ENCODE results near the gene APOOL. TPM values are rescaled to one million over a fixed set of nuclear protein-coding genes. Genes with fewer than 3 reads are reported as not detected.
"Not testable (repeated sequence)": the region's sequence is repeated elsewhere in the genome, so short reads cannot be mapped to it uniquely, and the experiment has no call there.

Gene APOOL, protein sequence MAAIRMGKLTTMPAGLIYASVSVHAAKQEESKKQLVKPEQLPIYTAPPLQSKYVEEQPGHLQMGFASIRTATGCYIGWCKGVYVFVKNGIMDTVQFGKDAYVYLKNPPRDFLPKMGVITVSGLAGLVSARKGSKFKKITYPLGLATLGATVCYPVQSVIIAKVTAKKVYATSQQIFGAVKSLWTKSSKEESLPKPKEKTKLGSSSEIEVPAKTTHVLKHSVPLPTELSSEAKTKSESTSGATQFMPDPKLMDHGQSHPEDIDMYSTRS
- total RNA-seq (2012; rRNA removed), result 10.7 and 14.2 TPM in 2 replicates

DNA sequence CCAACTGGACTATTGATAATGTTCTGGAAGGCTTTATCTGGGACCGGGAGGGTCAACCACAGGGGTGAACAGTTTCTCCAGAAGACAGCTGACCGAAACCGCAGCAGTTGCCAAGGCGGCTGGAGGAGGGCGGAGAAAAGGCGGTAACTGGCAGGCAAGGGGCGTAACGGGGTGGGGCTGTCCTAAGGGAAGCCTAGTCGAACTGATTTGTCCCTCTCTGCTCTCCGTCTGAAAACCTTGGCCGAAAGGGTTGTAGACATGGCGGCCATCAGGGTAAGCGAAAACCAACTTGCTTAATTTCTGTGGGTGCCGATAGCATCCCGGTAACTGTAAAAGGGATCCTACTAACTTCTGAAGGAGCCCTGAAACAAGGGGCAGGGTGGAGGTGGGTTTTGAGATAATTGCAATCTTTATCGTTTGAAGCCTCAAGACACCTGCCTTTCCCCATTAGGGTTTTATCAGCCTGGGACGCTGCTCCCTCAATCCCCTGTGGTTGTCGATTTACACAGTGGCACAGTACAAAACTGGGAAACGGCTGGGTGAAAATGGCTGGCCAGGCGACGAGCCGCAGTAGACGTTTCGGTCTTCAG is at the start of gene APOOL:
Gene APOOL, plus strand, starts transcription at position 223 of the 590 bp plus-strand sequence. Its CDS starts 36 bp downstream, at position 259.
- Histone ChIP-seq H3K9ac (ENCODE audit: low read depth, low read length) (peak within 1 kb of the TSS; percentile 84), H3K36me3 (ENCODE audit: insufficient read depth, low read length) (no peaks in the 10 kb centered on the region), H3K4me3 (ENCODE audit: low read length) (peak within 1 kb of the TSS; percentile 78), H3K4me1 (ENCODE audit: control insufficient read depth, insufficient read depth, low read length) (no peaks in the 10 kb centered on the region), H3K27me3 (ENCODE audit: control insufficient read depth, insufficient read depth, low read length) (no peaks in the 10 kb centered on the region), H3K9me3 (replicated peaks; ENCODE audit: low read length) (no peaks in the 10 kb centered on the region), H3K4me2 (ENCODE audit: low read length) (peak within 1 kb of the TSS; percentile 62)

DNA sequence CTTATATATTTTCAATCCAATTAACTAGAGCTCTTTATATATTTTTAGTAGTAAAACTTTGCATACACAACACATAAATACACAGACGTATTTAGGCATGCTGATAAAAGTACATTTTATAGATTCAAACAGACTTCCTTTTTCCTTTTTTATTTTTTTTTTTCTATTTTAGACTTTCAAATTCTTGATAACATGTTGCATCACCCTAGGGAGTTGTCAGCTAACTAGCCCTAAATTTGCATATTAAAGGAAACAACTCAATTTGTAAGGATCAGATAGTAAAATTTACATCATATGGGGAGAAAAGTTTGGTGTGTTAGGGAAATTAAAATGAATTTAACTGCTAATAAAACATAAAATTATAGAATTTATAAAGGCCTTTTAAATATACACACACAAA is 47.4 kb upstream of the APOOL start:
- Histone ChIP-seq H3K36me3 (ENCODE audit: insufficient read depth, low read length) (no peaks in the 10 kb centered on the region), H3K27me3 (ENCODE audit: control insufficient read depth, insufficient read depth, low read length) (no peaks in the 10 kb centered on the region), H3K4me2 (ENCODE audit: low read length) (no peak overlapping the region), H3K4me1 (ENCODE audit: control insufficient read depth, insufficient read depth, low read length) (no peaks in the 10 kb centered on the region), H3K4me3 (ENCODE audit: low read length) (no peak overlapping the region), H3K9ac (ENCODE audit: low read depth, low read length) (no peak overlapping the region), H3K9me3 (replicated peaks; ENCODE audit: low read length) (no peaks in the 10 kb centered on the region)

DNA sequence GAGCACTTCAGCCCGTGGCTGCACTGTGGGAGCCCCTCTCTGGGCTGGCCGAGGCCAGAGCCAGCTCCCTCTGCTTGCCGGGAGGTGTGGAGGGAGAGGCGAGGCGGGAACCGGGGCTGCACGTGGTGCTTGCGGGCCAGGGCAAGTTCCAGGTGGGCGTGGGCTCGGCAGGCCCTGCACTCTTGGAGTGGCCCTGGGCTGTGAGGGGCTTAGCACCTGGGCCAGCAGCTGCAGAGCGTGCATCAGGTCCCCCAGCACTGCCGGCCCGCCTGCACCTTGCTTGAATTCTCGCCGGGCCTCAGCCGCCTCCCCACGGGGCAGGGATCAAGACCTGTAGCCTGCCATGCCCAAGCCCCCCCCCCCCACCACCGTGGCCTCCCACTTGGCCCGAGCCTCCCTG is 28.9 kb upstream of the APOOL start:
- Histone ChIP-seq H3K4me2 (ENCODE audit: low read length) (no peak overlapping the region), H3K36me3 (ENCODE audit: insufficient read depth, low read length) (no peaks in the 10 kb centered on the region), H3K27me3 (ENCODE audit: control insufficient read depth, insufficient read depth, low read length) (no peaks in the 10 kb centered on the region), H3K9ac (ENCODE audit: low read depth, low read length) (no peak overlapping the region), H3K9me3 (replicated peaks; ENCODE audit: low read length) (no peaks in the 10 kb centered on the region), H3K4me3 (ENCODE audit: low read length) (no peak overlapping the region), H3K4me1 (ENCODE audit: control insufficient read depth, insufficient read depth, low read length) (no peaks in the 10 kb centered on the region)

DNA sequence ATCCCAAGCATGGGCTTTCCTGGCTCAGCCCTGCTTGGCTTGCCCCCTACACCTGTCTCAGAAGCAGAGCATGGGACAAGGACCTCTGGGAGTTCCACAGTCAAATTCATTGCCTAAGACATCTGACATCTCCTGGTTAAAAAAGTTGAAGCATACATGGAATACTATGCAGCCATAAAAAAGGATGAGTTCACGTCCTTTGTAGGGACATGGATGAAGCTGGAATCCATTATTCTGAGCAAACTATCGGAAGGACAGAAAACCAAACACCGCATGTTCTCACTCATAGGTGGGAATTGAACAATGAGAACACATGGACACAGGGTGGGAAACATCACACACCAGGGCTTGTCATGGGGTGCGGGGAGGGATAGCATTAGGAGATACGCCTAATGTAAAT is 11.9 kb upstream of the APOOL start:
- H3K9ac ChIP-seq (ENCODE audit: low read depth, low read length); H3K36me3 ChIP-seq (ENCODE audit: insufficient read depth, low read length); H3K4me3 ChIP-seq (ENCODE audit: low read length); H3K9me3 ChIP-seq (replicated peaks; ENCODE audit: low read length); H3K4me2 ChIP-seq (ENCODE audit: low read length); H3K27me3 ChIP-seq (ENCODE audit: control insufficient read depth, insufficient read depth, low read length); H3K4me1 ChIP-seq (ENCODE audit: control insufficient read depth, insufficient read depth, low read length): not testable (repeated sequence)

DNA sequence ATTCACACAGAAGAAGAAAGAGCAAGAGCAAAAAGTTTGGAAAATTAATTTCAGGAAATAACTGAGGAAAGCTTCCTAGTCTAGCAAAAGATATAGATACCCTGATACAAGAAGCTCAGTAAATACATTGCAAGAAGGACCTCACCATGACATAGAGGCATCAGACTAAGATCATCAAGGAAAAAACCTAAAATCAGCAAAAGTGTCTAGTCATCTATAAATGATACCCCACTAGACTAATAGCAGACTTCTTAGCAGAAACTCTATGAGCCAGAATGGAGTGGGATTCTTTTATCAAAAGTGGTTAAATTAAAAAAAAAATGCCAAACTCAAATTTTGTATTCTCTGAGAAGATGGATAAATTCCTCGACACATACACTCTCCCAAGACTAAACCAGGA is 10.5 kb upstream of the APOOL start:
- no peaks in the 10 kb centered on the region for H3K9me3 ChIP-seq (replicated peaks; ENCODE audit: low read length)
- no peak overlapping the region for H3K4me2 ChIP-seq (ENCODE audit: low read length)
- H3K4me3 ChIP-seq (ENCODE audit: low read length), result no peak overlapping the region
- H3K9ac ChIP-seq (ENCODE audit: low read depth, low read length), result no peak overlapping the region
- no peaks in the 10 kb centered on the region for H3K27me3 ChIP-seq (ENCODE audit: control insufficient read depth, insufficient read depth, low read length)
- H3K36me3 ChIP-seq (ENCODE audit: insufficient read depth, low read length), result no peaks in the 10 kb centered on the region
- H3K4me1 ChIP-seq (ENCODE audit: control insufficient read depth, insufficient read depth, low read length), result no peaks in the 10 kb centered on the region

DNA sequence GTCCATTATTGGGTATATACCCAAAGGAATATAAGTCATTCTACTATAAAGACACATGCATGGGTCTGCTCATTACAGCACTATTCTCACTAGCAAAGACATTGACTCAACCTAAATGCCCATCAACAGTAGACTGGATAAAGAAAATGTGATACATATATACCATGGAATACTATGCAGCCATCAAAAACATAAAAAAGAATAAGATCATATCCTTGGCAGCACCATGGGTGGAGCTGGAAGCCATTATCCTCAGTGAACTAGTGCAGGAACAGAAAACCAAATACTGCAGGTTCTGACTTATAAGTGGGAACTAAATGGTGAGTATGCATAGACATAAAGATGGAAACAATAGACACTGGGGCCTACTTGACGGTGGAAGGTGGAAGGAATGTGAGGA is 2.3 kb upstream of the APOOL start:
- H3K4me2 ChIP-seq (ENCODE audit: low read length), result no peak overlapping the region
- no peak overlapping the region for H3K9ac ChIP-seq (ENCODE audit: low read depth, low read length)

DNA sequence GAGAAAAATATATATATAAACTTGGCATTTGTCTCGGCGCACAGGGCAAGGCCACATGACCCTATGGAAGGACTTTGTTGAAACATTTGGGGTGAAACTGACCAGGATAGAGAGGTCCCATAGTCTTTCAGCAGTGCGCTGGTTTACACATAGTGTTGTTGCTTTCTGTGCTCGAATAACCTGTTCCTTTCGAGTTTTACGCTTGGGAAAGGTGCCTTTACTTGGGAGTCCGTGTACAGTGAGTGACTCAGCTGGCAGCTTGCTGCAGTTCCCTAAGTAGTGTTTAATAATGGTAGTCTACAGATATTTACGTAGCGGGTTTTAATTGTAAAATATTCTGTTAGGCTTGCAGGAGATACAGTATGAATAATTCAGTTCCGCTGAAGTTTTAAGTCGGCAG is 578 bp downstream of the APOOL start:
- Histone ChIP-seq H3K4me2 (ENCODE audit: low read length) (peak overlapping the region; percentile 62), H3K9me3 (replicated peaks; ENCODE audit: low read length) (no peaks in the 10 kb centered on the region), H3K4me3 (ENCODE audit: low read length) (peak overlapping the region; percentile 78), H3K27me3 (ENCODE audit: control insufficient read depth, insufficient read depth, low read length) (no peaks in the 10 kb centered on the region), H3K4me1 (ENCODE audit: control insufficient read depth, insufficient read depth, low read length) (no peaks in the 10 kb centered on the region), H3K36me3 (ENCODE audit: insufficient read depth, low read length) (no peaks in the 10 kb centered on the region), H3K9ac (ENCODE audit: low read depth, low read length) (peak overlapping the region; percentile 84)

More for the DNA sequence above, 2.3 kb upstream of the APOOL start:
- H3K4me1 ChIP-seq (ENCODE audit: control insufficient read depth, insufficient read depth, low read length), result no peaks in the 10 kb centered on the region
- no peak overlapping the region for H3K4me3 ChIP-seq (ENCODE audit: low read length)
- H3K36me3 ChIP-seq (ENCODE audit: insufficient read depth, low read length), result no peaks in the 10 kb centered on the region
- H3K9me3 ChIP-seq (replicated peaks; ENCODE audit: low read length), result no peaks in the 10 kb centered on the region
- no peaks in the 10 kb centered on the region for H3K27me3 ChIP-seq (ENCODE audit: control insufficient read depth, insufficient read depth, low read length)

DNA sequence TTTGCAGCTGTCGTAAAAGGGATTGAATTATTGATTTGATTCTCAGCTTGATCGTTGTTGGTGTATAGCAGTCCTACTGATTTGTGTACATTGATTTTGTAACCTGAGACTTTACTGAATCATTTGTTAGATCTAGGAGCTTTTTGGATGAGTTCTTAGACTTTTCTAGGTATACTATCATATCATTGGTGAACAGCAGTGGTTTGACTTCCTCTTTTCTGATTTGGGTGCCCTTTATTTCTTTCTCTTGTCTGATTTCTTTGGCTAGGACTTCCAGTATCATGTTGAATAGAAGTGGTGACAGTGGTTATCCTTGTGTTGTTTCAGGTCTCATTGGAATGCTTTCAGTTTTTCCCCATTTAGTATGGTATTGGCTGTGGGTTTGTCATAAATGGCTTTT is 8.4 kb downstream of the APOOL start:
- H3K4me2 ChIP-seq (ENCODE audit: low read length), result no peak overlapping the region
- H3K9ac ChIP-seq (ENCODE audit: low read depth, low read length), result no peak overlapping the region
- no peak overlapping the region for H3K4me3 ChIP-seq (ENCODE audit: low read length)
- H3K27me3 ChIP-seq (ENCODE audit: control insufficient read depth, insufficient read depth, low read length), result no peaks in the 10 kb centered on the region
- H3K36me3 ChIP-seq (ENCODE audit: insufficient read depth, low read length), result no peaks in the 10 kb centered on the region
- H3K4me1 ChIP-seq (ENCODE audit: control insufficient read depth, insufficient read depth, low read length), result no peaks in the 10 kb centered on the region
- H3K9me3 ChIP-seq (replicated peaks; ENCODE audit: low read length), result no peaks in the 10 kb centered on the region

DNA sequence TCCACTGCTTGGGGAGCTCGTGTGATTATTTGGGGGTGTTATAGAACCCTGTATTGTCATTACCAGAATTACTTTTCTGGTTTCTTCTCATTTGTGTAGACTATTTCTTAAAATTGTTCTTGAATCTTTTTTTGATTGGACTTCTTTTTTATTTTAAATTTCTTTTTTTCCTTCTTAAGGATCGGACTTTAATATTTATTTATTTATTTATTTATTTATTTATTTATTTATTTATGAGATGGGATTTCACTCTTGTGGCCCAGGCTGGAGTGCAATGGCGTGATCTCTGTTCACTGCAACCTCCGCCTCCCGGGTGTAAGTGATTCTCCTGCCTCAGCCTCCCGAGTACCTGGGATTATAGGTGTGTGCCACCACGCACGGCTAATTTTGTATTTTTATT is 11.7 kb downstream of the APOOL start:
- not testable (repeated sequence) for H3K27me3 ChIP-seq (ENCODE audit: control insufficient read depth, insufficient read depth, low read length); H3K36me3 ChIP-seq (ENCODE audit: insufficient read depth, low read length); H3K9me3 ChIP-seq (replicated peaks; ENCODE audit: low read length); H3K4me2 ChIP-seq (ENCODE audit: low read length); H3K4me3 ChIP-seq (ENCODE audit: low read length); H3K4me1 ChIP-seq (ENCODE audit: control insufficient read depth, insufficient read depth, low read length); H3K9ac ChIP-seq (ENCODE audit: low read depth, low read length)

DNA sequence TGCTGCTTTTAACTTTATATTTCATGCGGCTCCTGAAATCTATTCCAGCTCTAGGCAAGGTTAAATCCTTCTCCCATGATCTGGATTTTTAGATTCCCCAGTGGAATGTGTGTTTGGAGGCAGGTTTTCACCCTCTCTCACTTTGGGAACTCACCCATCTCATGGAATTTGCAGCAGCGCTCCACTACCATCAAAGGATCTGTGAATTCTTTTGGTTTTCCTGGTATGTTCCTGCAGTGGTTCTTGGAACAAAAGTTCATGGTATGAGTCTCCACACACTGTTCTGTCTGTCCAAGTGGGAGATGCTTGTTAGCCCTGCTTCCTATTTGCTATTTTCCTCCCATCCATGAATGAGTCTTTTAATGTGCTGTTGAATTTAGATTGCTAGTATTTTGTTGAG is 14.0 kb downstream of the APOOL start:
- Histone ChIP-seq H3K4me3 (ENCODE audit: low read length) (no peak overlapping the region), H3K27me3 (ENCODE audit: control insufficient read depth, insufficient read depth, low read length) (no peaks in the 10 kb centered on the region), H3K4me1 (ENCODE audit: control insufficient read depth, insufficient read depth, low read length) (no peaks in the 10 kb centered on the region), H3K9ac (ENCODE audit: low read depth, low read length) (no peak overlapping the region), H3K4me2 (ENCODE audit: low read length) (no peak overlapping the region), H3K36me3 (ENCODE audit: insufficient read depth, low read length) (no peaks in the 10 kb centered on the region), H3K9me3 (replicated peaks; ENCODE audit: low read length) (no peaks in the 10 kb centered on the region)

DNA sequence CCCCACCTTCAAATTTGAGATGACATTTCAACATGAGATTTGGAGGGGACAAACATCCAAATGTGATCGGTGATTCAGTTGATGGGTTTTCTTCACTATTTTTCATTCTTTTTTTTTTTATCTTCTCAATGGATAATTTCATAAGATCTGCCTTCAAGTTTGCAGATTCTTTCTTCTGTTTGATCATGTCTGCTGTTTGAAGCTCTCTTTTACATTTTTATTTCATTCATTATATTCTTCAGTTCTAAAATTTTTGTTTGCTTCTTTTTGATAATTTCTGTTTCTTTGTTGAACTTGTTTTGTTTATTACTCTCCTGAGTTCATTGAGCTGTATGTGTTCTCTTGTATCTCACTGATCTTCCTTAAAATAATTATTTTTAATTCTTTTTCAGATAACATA is 14.8 kb downstream of the APOOL start:
- Histone ChIP-seq H3K9me3 (replicated peaks; ENCODE audit: low read length) (no peaks in the 10 kb centered on the region), H3K27me3 (ENCODE audit: control insufficient read depth, insufficient read depth, low read length) (no peaks in the 10 kb centered on the region)

DNA sequence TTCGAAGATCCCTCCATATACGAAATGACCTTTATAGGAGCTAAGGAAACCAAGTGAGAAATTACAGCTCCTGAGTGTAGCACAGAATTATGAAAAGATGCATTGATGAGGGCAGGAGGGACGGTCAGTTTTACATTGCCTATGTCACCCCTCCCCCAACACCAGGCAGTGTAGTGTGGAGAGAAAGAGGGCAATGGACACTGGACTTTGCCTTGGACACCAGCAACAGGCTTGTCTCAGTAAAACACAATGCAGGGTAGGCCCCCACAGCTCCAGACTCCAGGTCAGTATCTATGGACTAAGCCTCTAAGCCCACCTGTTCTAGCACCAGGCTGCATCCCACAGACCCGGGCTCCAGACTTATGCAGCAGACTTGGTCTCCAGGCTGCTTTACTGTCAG is 16.5 kb downstream of the APOOL start:
- H3K4me1 ChIP-seq (ENCODE audit: control insufficient read depth, insufficient read depth, low read length), result no peaks in the 10 kb centered on the region
- H3K27me3 ChIP-seq (ENCODE audit: control insufficient read depth, insufficient read depth, low read length), result no peaks in the 10 kb centered on the region
- H3K36me3 ChIP-seq (ENCODE audit: insufficient read depth, low read length), result no peaks in the 10 kb centered on the region
- no peak overlapping the region for H3K9ac ChIP-seq (ENCODE audit: low read depth, low read length)
- no peaks in the 10 kb centered on the region for H3K9me3 ChIP-seq (replicated peaks; ENCODE audit: low read length)
- no peak overlapping the region for H3K4me2 ChIP-seq (ENCODE audit: low read length)
- H3K4me3 ChIP-seq (ENCODE audit: low read length), result no peak overlapping the region

More for the DNA sequence above, 14.8 kb downstream of the APOOL start:
- Histone ChIP-seq H3K9ac (ENCODE audit: low read depth, low read length) (no peak overlapping the region), H3K4me3 (ENCODE audit: low read length) (no peak overlapping the region), H3K4me1 (ENCODE audit: control insufficient read depth, insufficient read depth, low read length) (no peaks in the 10 kb centered on the region), H3K36me3 (ENCODE audit: insufficient read depth, low read length) (no peaks in the 10 kb centered on the region), H3K4me2 (ENCODE audit: low read length) (no peak overlapping the region)
